Astrocyte (in vitro differentiated cells and primary cell): ENCODE results near the gene OPCML. TPM values are rescaled to one million over a fixed set of nuclear protein-coding genes. Genes with fewer than 3 reads are reported as not detected.

Experiments
- DNase-seq: peaks from one replicate; pipeline ENCODE4 v3.0.0-alpha.2; 2010; ENCODE audit warnings: low read depth
- FAIRE-seq: peaks from 2 replicates; lab custom pipeline; 2011; peaks lifted over from hg19 to GRCh38; lab: Jason Lieb, UNC
- H2AFZ ChIP-seq: 2 replicates; pipeline ENCODE4 v1.6.0; 2012; ENCODE audit warnings: low read depth, low read length, inconsistent platforms
- H3K27ac ChIP-seq: 2 replicates; pipeline ENCODE4 v1.5.1; 2011; ENCODE audit warnings: low read depth, low read length, inconsistent platforms
- H3K27me3 ChIP-seq: 2 replicates; pipeline ENCODE4 v1.6.0; 2011; ENCODE audit warnings: low read length, inconsistent platforms; ENCODE audit not compliant: insufficient read depth
- H3K36me3 ChIP-seq: 2 replicates; pipeline ENCODE4 v1.5.1; 2011; ENCODE audit warnings: low read length, inconsistent platforms; ENCODE audit not compliant: insufficient read depth
- H3K4me1 ChIP-seq: 2 replicates; pipeline ENCODE4 v1.5.1; 2011; ENCODE audit warnings: low read length, inconsistent platforms; ENCODE audit not compliant: insufficient read depth
- H3K4me2 ChIP-seq: 2 replicates; pipeline ENCODE4 v1.6.0; 2012; ENCODE audit warnings: low read length, inconsistent platforms
- H3K4me3 ChIP-seq: 2 replicates; pipeline ENCODE4 v1.5.1; 2011; ENCODE audit warnings: low read depth, mild to moderate bottlenecking, low read length, inconsistent platforms; ENCODE audit not compliant: insufficient read depth
- H3K79me2 ChIP-seq: 2 replicates; pipeline ENCODE4 v1.6.0; 2012; ENCODE audit warnings: mild to moderate bottlenecking, low read length, inconsistent platforms; ENCODE audit not compliant: insufficient read depth
- H3K9ac ChIP-seq: 2 replicates; pipeline ENCODE4 v1.6.0; 2012; ENCODE audit warnings: mild to moderate bottlenecking, low read length, inconsistent platforms
- H3K9me3 ChIP-seq: 2 replicates; pipeline ENCODE4 v1.5.1; 2012; ENCODE audit warnings: low read depth, mild to moderate bottlenecking, low read length, inconsistent platforms; ENCODE audit not compliant: insufficient read depth
- H4K20me1 ChIP-seq: 2 replicates; pipeline ENCODE4 v1.6.0; 2012; ENCODE audit warnings: low read length, inconsistent platforms; ENCODE audit not compliant: insufficient read depth
- H3K27ac Mint-ChIP-seq: one replicate; pipeline ENCODE4 v1.8.0; 2021; ENCODE audit warnings: mild to moderate bottlenecking, mixed read lengths; ENCODE audit not compliant: unreplicated experiment
- H3K27me3 Mint-ChIP-seq: one replicate; pipeline ENCODE4 v1.8.0; 2021; ENCODE audit warnings: low read depth, mixed read lengths; ENCODE audit not compliant: unreplicated experiment
- H3K36me3 Mint-ChIP-seq: one replicate; pipeline ENCODE4 v1.8.0; 2021; ENCODE audit warnings: low read depth, mixed read lengths; ENCODE audit not compliant: unreplicated experiment
- H3K4me1 Mint-ChIP-seq: one replicate; pipeline ENCODE4 v1.8.0; 2021; ENCODE audit warnings: low read depth, mixed read lengths; ENCODE audit not compliant: unreplicated experiment
- H3K4me3 Mint-ChIP-seq: one replicate; pipeline ENCODE4 v1.8.0; 2021; ENCODE audit warnings: mild to moderate bottlenecking, moderate library complexity, mixed read lengths; ENCODE audit not compliant: unreplicated experiment
- H3K9me3 Mint-ChIP-seq: one replicate; pipeline ENCODE4 v1.8.0; 2021; ENCODE audit warnings: mild to moderate bottlenecking, mixed read lengths; ENCODE audit not compliant: unreplicated experiment
- CTCF ChIP-seq: IDR thresholded peaks from 2 replicates; pipeline ENCODE4 v1.5.1; 2011; ENCODE audit warnings: low read depth, mild to moderate bottlenecking, inconsistent platforms, low read length, moderate library complexity; ENCODE audit not compliant: insufficient read depth
- EZH2 ChIP-seq: IDR thresholded peaks from 2 replicates; pipeline ENCODE4 v1.6.1; 2012; ENCODE audit warnings: mild to moderate bottlenecking, low read length, inconsistent platforms; ENCODE audit not compliant: insufficient read depth
- total RNA-seq: library from RNA; stranded (reverse); gene quantifications from 2 replicates; pipeline ENCODE4 v1.2.1, GENCODE V29; 2021

OPCML gene
- total RNA-seq, 1 donor from 2014 or later = 7.9 TPM

DNA sequence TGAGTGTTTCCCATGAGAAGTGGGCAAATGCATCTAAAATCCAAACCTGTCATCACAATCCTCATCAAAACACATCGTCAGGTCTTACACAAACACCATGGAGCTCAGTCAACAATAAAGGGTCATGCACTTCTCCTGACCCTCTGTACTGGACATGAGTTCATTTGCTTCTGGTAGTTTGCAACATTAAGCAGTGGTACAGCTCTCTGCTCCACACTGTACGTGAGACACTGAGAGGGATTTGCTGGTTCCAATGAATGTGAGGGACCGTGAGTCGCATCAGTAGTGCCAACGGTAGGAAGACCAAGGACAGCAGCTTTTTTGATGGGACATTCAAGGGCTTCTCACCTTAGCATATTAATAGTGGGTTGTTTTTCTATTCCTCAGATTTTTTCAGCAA, 752.3 kb downstream of the OPCML start:
- FAIRE-seq (no peak), DNase-seq (no peak)
- no peaks in the 10 kb centered on the region for H3K79me2 ChIP-seq
- H3K36me3 Mint-ChIP-seq = no peaks in the 10 kb centered on the region
- no peaks in the 10 kb centered on the region for H3K36me3 ChIP-seq
- no peak overlapping the region for H3K4me2 ChIP-seq
- H3K27me3 Mint-ChIP-seq = no peaks in the 10 kb centered on the region
- peaks cover 17% of the 10 kb centered on the region for H3K4me1 Mint-ChIP-seq
- H3K27ac Mint-ChIP-seq = peak overlapping the region; percentile 31
- H3K27me3 ChIP-seq = no peaks in the 10 kb centered on the region
- no peaks in the 10 kb centered on the region for H4K20me1 ChIP-seq
- H3K4me1 ChIP-seq = peaks cover 6% of the 10 kb centered on the region
- no peak overlapping the region for H3K27ac ChIP-seq
- no peak for TF ChIP-seq EZH2
- TF ChIP-seq CTCF = no peak
- H3K4me3 Mint-ChIP-seq = no peak overlapping the region
- no peaks in the 10 kb centered on the region for H3K9me3 Mint-ChIP-seq
- H3K9me3 ChIP-seq = no peaks in the 10 kb centered on the region
- no peak overlapping the region for H3K9ac ChIP-seq
- no peak overlapping the region for H3K4me3 ChIP-seq
- H2AFZ ChIP-seq = no peak overlapping the region

DNA sequence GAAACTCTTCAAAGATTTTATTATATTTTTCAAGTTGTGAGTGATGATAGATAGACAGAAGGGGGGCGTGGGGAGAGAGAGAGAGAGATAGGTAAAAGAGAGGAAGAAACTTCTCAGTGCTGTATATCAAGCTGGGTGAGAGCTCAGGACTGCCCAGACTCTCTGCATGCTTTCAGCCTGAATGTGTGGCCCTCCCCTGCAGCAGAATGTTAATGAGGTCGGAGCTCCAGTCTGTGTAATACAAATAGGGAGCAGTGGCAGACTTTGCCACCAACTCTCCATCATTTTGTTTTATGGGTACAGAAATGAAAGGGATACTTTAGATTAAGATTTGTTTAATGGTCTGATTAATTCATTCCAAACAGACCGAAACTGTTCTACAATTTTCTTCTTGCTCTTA, 752.8 kb downstream of the OPCML start:
- no peak overlapping the region for H2AFZ ChIP-seq
- peak; percentile 51 for DNase-seq
- H3K4me1 Mint-ChIP-seq = peaks cover 17% of the 10 kb centered on the region

More for the DNA sequence above, 752.8 kb downstream of the OPCML start:
- Histone ChIP-seq H3K4me3 (no peak overlapping the region), H3K79me2 (no peaks in the 10 kb centered on the region), H3K27me3 (no peaks in the 10 kb centered on the region), H3K9ac (no peak overlapping the region), H3K9me3 (no peaks in the 10 kb centered on the region), H4K20me1 (no peaks in the 10 kb centered on the region), H3K36me3 (no peaks in the 10 kb centered on the region), H3K4me1 (peaks cover 4% of the 10 kb centered on the region), H3K27ac (no peak overlapping the region), H3K4me2 (no peak overlapping the region)
- no peak for TF ChIP-seq CTCF
- TF ChIP-seq EZH2 = no peak
- no peak for FAIRE-seq
- Mint-ChIP-seq H3K27ac (no peak overlapping the region), H3K9me3 (no peaks in the 10 kb centered on the region), H3K4me3 (no peak overlapping the region), H3K27me3 (no peaks in the 10 kb centered on the region), H3K36me3 (no peaks in the 10 kb centered on the region)
